SK-N-MC (cell line): ENCODE measurements around the gene PMPCA.

Experiments
- EZH2 ChIP-seq: fragments of 200-600 bp; sonication (generic); IDR thresholded peaks from one replicate; pipeline ENCODE4 v1.6.1; 2017; ENCODE audit warnings: antibody characterized with exemption
- FOXP2 ChIP-seq: optimal IDR thresholded peaks from 2 replicates; pipeline ENCODE3; 2011; ENCODE audit warnings: mild to moderate bottlenecking, moderate library complexity; ENCODE audit not compliant: insufficient read depth; ENCODE audit errors: extremely low read length, control extremely low read depth
- POLR2AphosphoS5 ChIP-seq: IDR thresholded peaks from 2 replicates; pipeline ENCODE4 v1.6.1; 2012; ENCODE audit warnings: mild to moderate bottlenecking, low read depth, low read length, borderline replicate concordance

DNA sequence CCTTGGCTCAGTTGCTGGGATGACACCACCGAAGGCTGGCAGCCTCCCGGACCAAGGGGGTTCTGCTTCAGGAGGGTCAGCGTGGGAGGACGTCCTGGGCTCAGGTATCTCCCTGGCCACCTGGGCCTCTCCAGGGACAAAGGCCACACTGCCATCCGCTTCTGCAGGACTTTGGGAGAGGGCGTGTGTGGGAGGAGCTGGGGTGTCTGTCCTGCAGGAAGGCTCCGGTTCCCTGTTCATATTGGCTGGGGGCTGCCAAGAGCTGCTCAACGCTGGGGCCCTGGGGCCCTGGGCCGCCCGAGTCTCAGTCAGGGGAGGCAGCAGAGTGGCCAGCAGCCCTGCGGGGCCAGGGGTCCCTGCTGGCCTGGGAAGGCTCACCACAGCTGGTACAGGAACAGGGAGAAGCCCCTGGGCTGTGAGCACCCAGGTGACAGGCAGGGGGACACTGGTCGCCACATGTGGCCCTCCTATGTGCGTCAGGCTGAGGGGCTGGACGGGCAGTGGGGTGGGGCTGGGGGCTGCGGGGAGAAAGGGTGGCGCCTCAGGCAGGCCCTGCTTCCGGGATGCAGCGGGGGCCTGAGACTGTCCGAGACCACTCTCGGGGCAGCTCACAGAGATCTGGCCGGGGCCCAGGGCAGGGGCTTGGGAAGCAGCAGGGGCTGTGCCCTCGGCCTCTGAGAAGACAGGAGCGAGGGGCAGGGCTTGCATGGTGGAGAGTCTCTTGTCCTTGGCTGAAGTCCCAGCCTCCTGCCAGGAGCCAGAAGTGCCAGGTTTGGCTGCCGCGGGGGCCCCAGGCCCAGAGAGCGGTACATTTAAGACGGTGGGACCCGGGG lies 32.1 kb upstream of the PMPCA start:
- TF ChIP-seq EZH2: no peak
- no peak for TF ChIP-seq POLR2AphosphoS5
- TF ChIP-seq FOXP2: no peak
